Measurements from ENCODE around the gene FBXL5.

- TF ChIP-seq POLR2A (IDR thresholded peaks at IDR 0.05; ENCODE audit: low read depth, low read length) = no peak
- TF ChIP-seq EZH2 (IDR thresholded peaks at IDR 0.05; ENCODE audit: borderline replicate concordance, low read depth, low read length, severe bottlenecking) = no peak
- TF ChIP-seq CTCF (IDR thresholded peaks at IDR 0.05; ENCODE audit: extremely low read depth in 1 of 2, insufficient read depth in 1 of 2, low read depth in 1 of 2, low read length in 2 of 2) = no peak
- TF ChIP-seq POLR2AphosphoS5 (IDR thresholded peaks at IDR 0.05; ENCODE audit: insufficient read depth, low read depth, low read length) = no peak
- no peak for TF ChIP-seq FOS (IDR thresholded peaks at IDR 0.05; ENCODE audit: borderline replicate concordance, insufficient read depth, low read length)
- TF ChIP-seq MYC (IDR thresholded peaks at IDR 0.05; ENCODE audit: low read depth, low read length) = no peak
Observed at GRCh38 chr4:15675356-15675755, 20.2 kb upstream of the FBXL5 start.
